K562 (cell line): ENCODE data around the gene DNAH3. TPM values are rescaled to one million over a fixed set of nuclear protein-coding genes. Genes with fewer than 3 reads are reported as not detected.

ENCODE experiments used
- CBX8 ChIP-seq: fragments of 200-600 bp; sonication (generic); IDR thresholded peaks from 2 replicates; pipeline ENCODE4 v1.6.1; 2012; ENCODE audit warnings: borderline replicate concordance, mixed run types, low read depth, mild to moderate bottlenecking, moderate library complexity, mixed read lengths, low read length, control low read depth, inconsistent platforms; ENCODE audit not compliant: poor library complexity, severe bottlenecking; ENCODE audit errors: extremely low read depth
- MTF1 ChIP-seq: fragments of 250-450 bp; sonication (Bioruptor Pico); IDR thresholded peaks from 2 replicates; pipeline ENCODE4 v1.9.0; 2021; ENCODE audit warnings: moderate library complexity, mild to moderate bottlenecking, inconsistent platforms, borderline replicate concordance
- SMAD4 ChIP-seq: fragments of 250-450 bp; sonication (Bioruptor Pico); conservative IDR thresholded peaks from 2 replicates; pipeline ENCODE4 v1.8.0; 2021; ENCODE audit warnings: inconsistent platforms, mild to moderate bottlenecking, moderate library complexity
- ZBED1 ChIP-seq: IDR thresholded peaks from 2 replicates; pipeline ENCODE4 v1.6.1; 2014
- polyA plus RNA-seq, 8 experiments: library from polyadenylated mRNA; depleted of rRNA in 4 of 8; stranded (reverse) in 5 of 8; unstranded in 3 of 8; fragments of >200 nt; fragmentation: Nextera tagmentation in 2 of 8; fragmentation: Illumina TruSeq in 1 of 8; extraction: Ambion mirVana in 2 of 8; extraction: Trizol in 1 of 8; gene quantifications; 2 replicates each; pipeline versions ENCODE4 v1.2.1 to v1.2.3, GENCODE V29; 2011 to 2014; ENCODE audit warnings: inconsistent platforms in 1 of 8, missing spikeins in 1 of 8
- total RNA-seq, 7 experiments: library from RNA; depleted of rRNA in 6 of 7; stranded (reverse); fragments of >200 nt in 6 of 7; fragmentation: Illumina TruSeq in 2 of 7; extraction: Trizol in 2 of 7; gene quantifications; 2 replicates each; pipeline versions ENCODE4 v1.2.1 to v1.2.3, GENCODE V29; 2011 to 2021; ENCODE audit warnings: low replicate concordance in 1 of 7
- TF ChIP-seq, protein P1 (sequence below): fragments of 450-650 bp; IDR thresholded peaks from 2 replicates; pipeline ENCODE4 v1.7.1; 2018; ENCODE audit warnings: mild to moderate bottlenecking, low read depth; ENCODE audit not compliant: partially characterized antibody
- TF ChIP-seq, protein P2 (sequence below): sonication (generic); formaldehyde crosslinking; IDR thresholded peaks from 2 replicates; pipeline ENCODE4 v1.8.1; 2023; ENCODE audit warnings: mild to moderate bottlenecking, missing genetic modification reagents

The DNAH3 gene
- total and polyA plus RNA-seq, 9 of the 15 experiments (the other 6 are each of a cell fraction or from before 2014, with no cell fraction given), result 0.32 to 0.84 (median 0.44) TPM

- TF ChIP-seq, protein P1, sequence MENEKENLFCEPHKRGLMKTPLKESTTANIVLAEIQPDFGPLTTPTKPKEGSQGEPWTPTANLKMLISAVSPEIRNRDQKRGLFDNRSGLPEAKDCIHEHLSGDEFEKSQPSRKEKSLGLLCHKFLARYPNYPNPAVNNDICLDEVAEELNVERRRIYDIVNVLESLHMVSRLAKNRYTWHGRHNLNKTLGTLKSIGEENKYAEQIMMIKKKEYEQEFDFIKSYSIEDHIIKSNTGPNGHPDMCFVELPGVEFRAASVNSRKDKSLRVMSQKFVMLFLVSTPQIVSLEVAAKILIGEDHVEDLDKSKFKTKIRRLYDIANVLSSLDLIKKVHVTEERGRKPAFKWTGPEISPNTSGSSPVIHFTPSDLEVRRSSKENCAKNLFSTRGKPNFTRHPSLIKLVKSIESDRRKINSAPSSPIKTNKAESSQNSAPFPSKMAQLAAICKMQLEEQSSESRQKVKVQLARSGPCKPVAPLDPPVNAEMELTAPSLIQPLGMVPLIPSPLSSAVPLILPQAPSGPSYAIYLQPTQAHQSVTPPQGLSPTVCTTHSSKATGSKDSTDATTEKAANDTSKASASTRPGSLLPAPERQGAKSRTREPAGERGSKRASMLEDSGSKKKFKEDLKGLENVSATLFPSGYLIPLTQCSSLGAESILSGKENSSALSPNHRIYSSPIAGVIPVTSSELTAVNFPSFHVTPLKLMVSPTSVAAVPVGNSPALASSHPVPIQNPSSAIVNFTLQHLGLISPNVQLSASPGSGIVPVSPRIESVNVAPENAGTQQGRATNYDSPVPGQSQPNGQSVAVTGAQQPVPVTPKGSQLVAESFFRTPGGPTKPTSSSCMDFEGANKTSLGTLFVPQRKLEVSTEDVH, result no peak
- no peak for TF ChIP-seq MTF1 (CRISPR knock-in tag)
- TF ChIP-seq CBX8, result no peak
- TF ChIP-seq, protein P2, sequence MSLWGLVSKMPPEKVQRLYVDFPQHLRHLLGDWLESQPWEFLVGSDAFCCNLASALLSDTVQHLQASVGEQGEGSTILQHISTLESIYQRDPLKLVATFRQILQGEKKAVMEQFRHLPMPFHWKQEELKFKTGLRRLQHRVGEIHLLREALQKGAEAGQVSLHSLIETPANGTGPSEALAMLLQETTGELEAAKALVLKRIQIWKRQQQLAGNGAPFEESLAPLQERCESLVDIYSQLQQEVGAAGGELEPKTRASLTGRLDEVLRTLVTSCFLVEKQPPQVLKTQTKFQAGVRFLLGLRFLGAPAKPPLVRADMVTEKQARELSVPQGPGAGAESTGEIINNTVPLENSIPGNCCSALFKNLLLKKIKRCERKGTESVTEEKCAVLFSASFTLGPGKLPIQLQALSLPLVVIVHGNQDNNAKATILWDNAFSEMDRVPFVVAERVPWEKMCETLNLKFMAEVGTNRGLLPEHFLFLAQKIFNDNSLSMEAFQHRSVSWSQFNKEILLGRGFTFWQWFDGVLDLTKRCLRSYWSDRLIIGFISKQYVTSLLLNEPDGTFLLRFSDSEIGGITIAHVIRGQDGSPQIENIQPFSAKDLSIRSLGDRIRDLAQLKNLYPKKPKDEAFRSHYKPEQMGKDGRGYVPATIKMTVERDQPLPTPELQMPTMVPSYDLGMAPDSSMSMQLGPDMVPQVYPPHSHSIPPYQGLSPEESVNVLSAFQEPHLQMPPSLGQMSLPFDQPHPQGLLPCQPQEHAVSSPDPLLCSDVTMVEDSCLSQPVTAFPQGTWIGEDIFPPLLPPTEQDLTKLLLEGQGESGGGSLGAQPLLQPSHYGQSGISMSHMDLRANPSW (CRISPR knock-in tag), result no peak
- TF ChIP-seq ZBED1, result no peak
- TF ChIP-seq SMAD4, result no peak
- TF ChIP-seq, all 486 proteins: peak for 0
These were observed 224.9 kb downstream of the DNAH3 start (continued) for GRCh38 chr16:20925751-20926150.
